ENCODE results near the gene EMC6. TPM values are rescaled to one million over a fixed set of nuclear protein-coding genes. Genes with fewer than 3 reads are reported as not detected.
A peak's percentile ranks its signal among the peaks of the same experiment; 100 is the strongest.

The EMC6 gene
- total and polyA plus RNA-seq, 2 of the 13 experiments (the other 11 are each of a cell fraction or from before 2014, with no cell fraction given) = 45.1 to 47.7 TPM

- TF ChIP-seq, protein P1, sequence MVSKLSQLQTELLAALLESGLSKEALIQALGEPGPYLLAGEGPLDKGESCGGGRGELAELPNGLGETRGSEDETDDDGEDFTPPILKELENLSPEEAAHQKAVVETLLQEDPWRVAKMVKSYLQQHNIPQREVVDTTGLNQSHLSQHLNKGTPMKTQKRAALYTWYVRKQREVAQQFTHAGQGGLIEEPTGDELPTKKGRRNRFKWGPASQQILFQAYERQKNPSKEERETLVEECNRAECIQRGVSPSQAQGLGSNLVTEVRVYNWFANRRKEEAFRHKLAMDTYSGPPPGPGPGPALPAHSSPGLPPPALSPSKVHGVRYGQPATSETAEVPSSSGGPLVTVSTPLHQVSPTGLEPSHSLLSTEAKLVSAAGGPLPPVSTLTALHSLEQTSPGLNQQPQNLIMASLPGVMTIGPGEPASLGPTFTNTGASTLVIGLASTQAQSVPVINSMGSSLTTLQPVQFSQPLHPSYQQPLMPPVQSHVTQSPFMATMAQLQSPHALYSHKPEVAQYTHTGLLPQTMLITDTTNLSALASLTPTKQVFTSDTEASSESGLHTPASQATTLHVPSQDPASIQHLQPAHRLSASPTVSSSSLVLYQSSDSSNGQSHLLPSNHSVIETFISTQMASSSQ (IDR thresholded peaks at IDR 0.05; ENCODE audit: low read depth) = no peak
- TF ChIP-seq, protein P1 (CRISPR knock-in tag; IDR thresholded peaks at IDR 0.05; ENCODE audit: borderline replicate concordance) = no peak
- TF ChIP-seq FOXA1 (IDR thresholded peaks at IDR 0.05) (no peak), FOXA1 (CRISPR knock-in tag; IDR thresholded peaks at IDR 0.05) (no peak), TCF7 (IDR thresholded peaks at IDR 0.05; ENCODE audit: low read depth) (no peak), ZNF430 (CRISPR knock-in tag; IDR thresholded peaks at IDR 0.05) (0 out of 2 replicates have a peak, but pooled peaks have one; percentile 27), ZSCAN9 (CRISPR knock-in tag; IDR thresholded peaks at IDR 0.05; ENCODE audit: borderline replicate concordance) (0 out of 2 replicates have a peak, but pooled peaks have one; percentile 3), FOXK1 (CRISPR knock-in tag; IDR thresholded peaks at IDR 0.05; ENCODE audit: borderline replicate concordance, low read depth) (no peak), ZNF367 (CRISPR knock-in tag; IDR thresholded peaks at IDR 0.05; ENCODE audit: borderline replicate concordance) (no peak), ZNF790 (CRISPR knock-in tag; IDR thresholded peaks at IDR 0.05; ENCODE audit: borderline replicate concordance) (no peak), POLR2A (IDR thresholded peaks at IDR 0.05; ENCODE audit: insufficient read depth in 1 of 2, low read depth in 2 of 2, low read length in 2 of 2) (no peak), DMTF1 (CRISPR knock-in tag; IDR thresholded peaks at IDR 0.05) (no peak), NFE2 (CRISPR knock-in tag; IDR thresholded peaks at IDR 0.05) (no peak), FOXO1 (CRISPR knock-in tag; IDR thresholded peaks at IDR 0.05) (no peak), NCOA2 (CRISPR knock-in tag; IDR thresholded peaks at IDR 0.05) (no peak), ZFY (CRISPR knock-in tag; IDR thresholded peaks at IDR 0.05) (peak; percentile 32; the same call in 1 of the 2 replicates)
- TF ChIP-seq, protein P2, sequence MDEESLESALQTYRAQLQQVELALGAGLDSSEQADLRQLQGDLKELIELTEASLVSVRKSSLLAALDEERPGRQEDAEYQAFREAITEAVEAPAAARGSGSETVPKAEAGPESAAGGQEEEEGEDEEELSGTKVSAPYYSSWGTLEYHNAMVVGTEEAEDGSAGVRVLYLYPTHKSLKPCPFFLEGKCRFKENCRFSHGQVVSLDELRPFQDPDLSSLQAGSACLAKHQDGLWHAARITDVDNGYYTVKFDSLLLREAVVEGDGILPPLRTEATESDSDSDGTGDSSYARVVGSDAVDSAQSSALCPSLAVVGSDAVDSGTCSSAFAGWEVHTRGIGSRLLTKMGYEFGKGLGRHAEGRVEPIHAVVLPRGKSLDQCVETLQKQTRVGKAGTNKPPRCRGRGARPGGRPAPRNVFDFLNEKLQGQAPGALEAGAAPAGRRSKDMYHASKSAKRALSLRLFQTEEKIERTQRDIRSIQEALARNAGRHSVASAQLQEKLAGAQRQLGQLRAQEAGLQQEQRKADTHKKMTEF (CRISPR knock-in tag; IDR thresholded peaks at IDR 0.05) = no peak
- TF ChIP-seq, protein P3, sequence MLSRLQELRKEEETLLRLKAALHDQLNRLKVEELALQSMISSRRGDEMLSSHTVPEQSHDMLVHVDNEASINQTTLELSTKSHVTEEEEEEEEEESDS (CRISPR knock-in tag; IDR thresholded peaks at IDR 0.05; ENCODE audit: borderline replicate concordance) = no peak
- TF ChIP-seq, protein P4, sequence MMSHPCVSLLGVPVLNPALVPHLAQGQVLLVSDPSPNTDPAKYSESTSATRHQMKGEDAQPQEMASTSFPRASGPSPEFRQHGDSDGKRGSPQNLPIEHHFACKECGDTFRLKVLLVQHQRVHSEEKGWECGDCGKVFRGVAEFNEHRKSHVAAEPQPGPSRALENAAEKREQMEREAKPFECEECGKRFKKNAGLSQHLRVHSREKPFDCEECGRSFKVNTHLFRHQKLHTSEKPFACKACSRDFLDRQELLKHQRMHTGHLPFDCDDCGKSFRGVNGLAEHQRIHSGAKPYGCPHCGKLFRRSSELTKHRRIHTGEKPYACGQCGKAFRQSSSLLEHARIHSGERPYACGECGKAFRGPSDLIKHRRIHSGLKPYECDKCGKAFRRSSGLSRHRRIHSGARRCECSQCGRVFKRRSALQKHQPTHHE (CRISPR knock-in tag; IDR thresholded peaks at IDR 0.05; ENCODE audit: borderline replicate concordance) = no peak
- TF ChIP-seq, protein P5, sequence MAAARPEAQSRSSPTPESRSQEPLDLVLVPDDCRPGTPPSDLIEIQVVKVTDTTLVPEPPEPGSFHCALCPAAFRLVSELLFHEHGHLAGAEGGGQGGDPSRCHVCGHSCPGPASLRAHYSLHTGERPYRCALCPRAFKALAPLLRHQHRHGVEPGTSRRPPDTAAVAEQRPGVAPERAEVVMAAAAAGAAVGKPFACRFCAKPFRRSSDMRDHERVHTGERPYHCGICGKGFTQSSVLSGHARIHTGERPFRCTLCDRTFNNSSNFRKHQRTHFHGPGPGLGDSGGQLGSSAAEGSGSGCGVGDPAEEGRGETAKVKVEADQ (CRISPR knock-in tag; IDR thresholded peaks at IDR 0.05; ENCODE audit: borderline replicate concordance) = no peak
Measured at GRCh38 chr17:3636908-3637373, 31.7 kb upstream of the EMC6 start (continued).

Data from HepG2 (cell line).